Inferior parietal cortex (tissue), 1 donor: ENCODE data around the gene RNF112.
"Not testable (repeated sequence)": the region's sequence is repeated elsewhere in the genome, so short reads cannot be mapped to it uniquely, and the experiment has no call there.

Experiments
- DNase-seq: peaks from one replicate; pipeline ENCODE4 v3.0.0-alpha.2; 2016; ENCODE audit errors: extremely low spot score

RNF112 gene

GRCh38 chr17:19412984-19413383 is 2.0 kb downstream of the RNF112 start:
- DNase-seq: no peak

DNA sequence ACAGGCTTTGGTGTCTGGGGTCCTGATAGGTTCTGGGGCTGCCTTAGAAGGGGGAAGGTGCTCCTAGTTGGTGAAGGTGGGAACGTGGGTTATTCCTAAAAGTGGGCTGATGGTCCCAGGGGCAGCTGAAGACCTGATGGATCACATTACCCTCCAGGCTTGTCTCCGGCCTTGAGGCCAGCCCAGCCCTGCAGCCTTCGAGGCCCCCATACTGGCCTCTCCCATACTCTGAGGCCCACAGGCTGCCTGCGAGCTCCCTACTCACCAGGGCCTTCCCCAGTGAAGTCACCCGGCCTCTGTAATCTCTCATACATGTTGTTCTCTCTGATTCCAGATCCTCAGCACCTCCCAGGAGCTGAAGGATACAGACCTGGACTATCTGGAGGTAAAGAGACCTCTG is 2.7 kb downstream of the RNF112 start:
- DNase-seq: no peak

- no peak for DNase-seq
Measured at GRCh38 chr17:19414396-19415280, 3.6 kb downstream of the RNF112 start.

GRCh38 chr17:19415311-19415710 is 4.3 kb downstream of the RNF112 start:
- no peak for DNase-seq

DNA sequence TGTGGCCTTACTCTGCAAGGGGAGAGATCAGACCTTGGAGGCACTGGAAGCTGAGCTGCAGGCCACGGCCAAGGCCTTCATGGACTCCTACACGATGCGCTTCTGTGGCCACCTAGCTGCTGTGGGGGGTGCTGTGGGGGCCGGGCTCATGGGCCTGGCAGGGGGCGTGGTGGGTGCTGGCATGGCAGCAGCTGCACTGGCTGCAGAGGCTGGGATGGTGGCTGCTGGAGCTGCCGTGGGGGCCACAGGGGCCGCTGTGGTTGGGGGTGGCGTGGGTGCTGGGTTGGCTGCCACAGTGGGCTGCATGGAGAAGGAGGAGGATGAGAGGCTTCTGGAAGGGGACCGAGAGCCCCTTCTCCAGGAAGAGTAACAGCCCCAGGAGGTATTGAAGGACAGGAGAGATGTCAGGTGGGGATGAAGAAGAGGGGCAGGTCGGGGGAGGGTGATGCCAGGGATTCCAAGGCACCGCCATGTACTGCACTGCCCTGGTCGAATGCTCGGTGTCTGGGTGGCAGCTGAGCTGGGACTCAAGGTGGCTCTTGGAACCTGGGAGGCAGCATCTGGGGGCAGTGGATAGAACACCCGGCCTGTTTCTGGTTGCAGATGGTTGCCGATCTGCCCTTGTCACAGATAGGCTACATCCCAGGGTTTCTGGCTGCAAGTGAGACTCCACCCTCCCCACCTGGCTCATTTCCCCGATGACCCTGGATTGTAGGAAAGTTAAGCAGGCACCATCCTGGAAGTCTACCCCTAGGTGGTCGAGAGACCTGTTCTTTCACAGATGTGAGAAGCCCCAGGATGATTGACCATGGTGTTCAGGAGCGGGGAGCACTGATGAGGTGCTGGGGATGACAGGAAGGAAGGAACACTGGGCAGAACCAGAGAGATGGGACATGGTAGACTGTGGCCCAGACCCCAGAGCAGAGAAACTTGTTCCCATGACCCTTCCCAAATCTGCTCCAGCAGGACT is 5.1 kb downstream of the RNF112 start:
- no peak for DNase-seq

DNA sequence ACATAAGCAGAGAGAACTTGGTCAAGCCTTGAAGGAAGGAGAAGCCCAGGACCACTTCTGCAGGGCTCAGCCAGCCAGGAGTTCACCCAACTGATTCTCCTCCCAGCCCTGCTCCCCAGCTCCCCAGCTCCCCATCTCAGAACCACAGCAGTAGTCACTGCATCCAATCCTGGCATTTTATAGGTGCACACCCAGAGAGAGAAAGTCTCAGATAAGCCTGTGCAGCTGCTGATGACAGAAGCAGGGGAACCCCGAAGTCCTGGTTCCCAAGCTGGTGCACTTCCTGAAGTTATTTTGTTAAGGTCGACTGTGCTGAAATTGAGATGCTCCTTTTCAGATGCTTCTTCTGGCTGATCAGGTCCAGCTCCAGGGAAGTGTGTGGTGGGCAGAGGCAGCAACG is 6.6 kb downstream of the RNF112 start:
- no peak for DNase-seq

DNA sequence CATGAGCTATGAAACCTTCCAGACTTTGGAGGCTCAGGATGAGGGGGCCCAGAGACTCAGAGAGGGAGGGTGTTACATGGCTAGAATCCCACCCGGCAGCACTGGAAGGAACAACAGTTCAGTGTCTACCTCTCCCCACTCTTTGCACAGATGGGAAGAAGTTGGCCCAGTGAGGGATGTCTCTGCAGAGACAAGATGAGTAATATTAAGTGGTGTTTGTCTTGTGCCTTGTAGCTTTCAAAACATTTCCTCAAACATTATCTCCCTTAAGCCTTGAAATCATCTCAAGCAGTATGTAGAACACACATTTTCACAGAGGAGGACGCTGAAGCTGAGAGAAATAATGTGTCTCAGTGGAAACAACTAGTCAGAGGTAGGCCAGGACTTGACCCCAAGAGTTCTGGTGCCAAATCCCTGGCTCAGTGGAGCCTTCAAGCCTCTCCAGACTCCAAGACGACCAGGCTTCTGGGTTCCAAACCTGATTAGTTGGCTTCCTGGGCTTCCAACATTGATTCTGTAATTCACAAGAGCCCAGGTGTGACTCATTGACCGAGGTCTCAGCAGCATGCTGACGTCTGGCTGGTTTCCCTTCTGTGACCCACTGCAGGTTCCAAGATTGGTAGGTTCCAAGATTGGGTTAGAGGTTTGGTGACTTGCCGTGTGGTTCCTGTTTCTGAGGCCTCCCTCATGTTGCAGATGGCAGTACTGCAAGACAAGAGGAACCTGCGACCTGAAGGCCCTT is 7.4 kb downstream of the RNF112 start:
- no peak for DNase-seq

GRCh38 chr17:19421219-19421618 is 10.2 kb downstream of the RNF112 start:
- no peak for DNase-seq

DNA sequence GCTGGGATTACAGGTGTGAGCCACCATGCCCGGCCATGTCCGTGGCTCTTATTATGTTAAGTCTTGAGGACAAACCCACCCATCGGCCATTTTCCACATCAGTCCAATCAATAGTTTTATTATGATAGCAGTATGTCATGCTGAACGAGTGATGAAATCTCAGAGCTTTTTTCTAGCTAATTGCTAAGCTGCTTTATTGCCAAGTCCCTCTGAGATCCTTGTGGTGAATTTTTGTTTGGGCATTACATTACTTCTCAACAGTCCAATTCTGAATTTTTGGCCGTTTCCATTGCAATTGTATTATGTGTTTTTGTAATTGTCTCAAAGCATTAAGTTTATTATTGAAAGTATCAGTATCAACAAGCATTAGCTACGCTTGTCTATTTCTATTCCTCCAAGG is 10.9 kb downstream of the RNF112 start:
- DNase-seq: no peak

DNA sequence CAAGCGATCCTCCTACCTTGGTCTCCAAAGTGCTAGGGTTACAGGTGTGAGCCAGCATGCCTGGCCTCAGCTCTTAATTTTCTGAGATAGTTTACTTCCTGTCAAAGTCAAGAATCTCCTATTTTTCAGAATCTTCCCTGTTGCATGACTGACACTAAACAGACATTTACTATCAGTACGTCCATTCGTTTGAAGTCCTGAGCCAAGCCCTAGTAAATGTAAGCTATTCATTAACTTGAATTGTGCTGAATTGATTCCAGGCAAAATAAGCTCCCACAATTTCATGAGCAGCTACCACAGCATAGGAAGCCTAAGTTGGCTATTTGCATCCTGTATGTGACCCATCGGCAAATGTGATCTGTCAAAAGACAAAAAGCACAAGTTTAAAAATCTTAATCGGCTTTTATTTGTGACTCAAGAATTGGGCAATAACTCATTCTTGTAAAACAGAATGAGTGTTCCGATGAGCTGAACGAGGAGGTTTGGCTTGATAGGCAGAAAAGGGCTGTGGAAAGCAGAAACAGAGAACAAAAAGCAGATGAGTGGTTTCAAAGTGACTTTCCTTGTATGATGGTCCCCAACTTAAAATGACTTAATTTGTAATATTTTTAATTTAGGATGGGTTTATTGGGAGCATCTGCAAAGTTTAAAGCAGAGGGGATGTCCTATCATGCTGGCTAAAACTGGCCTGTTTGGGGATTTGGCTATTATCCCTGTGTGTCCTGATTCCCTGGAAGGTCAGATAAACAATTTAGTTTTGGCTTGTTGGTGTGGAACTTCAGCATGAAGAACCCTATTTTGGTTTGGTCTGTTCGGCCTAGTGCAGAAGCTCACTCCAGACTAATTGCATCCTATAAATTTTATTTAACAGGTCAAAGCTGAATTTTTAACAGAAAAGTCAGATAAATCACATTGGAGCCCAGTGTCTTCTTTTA is 14.2 kb downstream of the RNF112 start:
- DNase-seq: no peak

DNA sequence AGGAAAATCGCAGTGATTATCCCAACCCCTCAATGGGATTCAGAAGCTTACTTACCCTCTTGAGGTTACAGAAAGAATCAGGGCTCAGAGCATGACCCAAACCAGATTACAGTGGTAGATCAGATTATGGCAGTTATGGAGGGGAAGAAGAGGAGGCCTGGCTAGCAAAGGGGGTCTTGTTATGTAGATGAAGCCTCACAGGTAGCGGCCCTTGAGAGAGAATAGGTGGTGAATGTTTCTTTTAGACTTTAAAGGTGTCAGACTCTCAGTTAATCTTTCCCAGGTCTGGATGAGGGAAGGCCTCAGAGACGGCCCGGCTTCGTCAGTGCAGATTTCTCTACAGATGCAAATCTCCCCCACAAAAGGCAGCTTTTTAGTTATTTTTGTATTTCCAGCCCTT is 15.6 kb downstream of the RNF112 start:
- no peak for DNase-seq

DNA sequence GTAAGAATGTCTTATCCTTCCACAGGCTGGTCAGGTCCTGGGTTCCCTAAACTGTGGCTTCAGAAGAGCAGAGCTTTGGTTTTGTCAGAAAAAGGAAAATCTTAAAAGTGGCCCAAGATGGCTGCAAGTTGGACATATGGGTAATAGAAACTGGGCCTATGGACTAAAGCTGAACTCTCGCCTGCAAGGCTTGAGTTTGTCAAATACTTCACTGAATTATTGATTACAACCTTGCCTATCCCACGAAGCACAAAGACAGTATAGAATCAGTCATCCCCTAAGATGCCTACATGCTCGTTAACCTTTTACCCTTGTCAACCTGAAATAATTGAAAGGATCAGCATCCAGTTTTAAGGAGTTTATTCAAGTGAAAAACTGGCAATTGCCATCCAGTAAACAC is 20.7 kb downstream of the RNF112 start:
- DNase-seq: no peak

DNA sequence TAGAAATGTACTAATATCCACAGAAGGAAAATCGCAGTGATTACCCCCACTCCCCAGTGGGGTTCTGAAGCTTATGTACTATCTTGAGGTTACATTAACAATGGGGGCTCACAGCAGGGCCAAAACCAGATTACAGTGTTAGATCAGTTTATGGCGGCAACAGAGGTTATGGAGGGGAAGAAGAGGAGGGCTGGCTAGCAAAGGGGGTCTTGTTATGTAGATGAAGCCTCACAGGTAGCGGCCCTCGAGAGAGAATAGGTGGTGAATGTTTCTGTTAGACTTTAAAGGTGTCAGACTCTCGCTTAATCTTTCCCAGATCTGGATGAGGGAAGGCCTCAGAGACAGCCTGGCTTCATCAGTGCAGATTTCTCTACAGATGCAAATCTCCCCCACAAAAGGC is 22.2 kb downstream of the RNF112 start:
- DNase-seq: no peak

GRCh38 chr17:19433727-19434340 is 22.8 kb downstream of the RNF112 start:
- no peak for DNase-seq

- DNase-seq: no peak
Measured at GRCh38 chr17:19440421-19440820, 29.4 kb downstream of the RNF112 start.

DNA sequence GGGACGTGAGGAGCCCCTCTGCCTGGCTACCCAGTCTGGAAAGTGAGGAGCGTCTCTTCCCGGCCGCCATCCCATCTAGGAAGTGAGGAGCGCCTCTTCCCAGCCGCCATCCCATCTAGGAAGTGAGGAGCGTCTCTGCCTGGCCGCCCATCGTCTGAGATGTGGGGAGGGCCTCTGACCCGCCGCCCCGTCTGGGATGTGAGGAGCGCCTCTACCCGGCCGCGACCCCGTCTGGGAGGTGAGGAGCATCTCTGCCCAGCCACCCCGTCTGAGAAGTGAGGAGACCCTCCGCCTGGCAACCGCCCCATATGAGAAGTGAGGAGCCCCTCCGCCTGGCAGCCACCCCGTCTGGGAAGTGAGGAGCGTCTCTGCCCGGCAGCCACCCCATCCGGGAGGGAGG is 30.3 kb downstream of the RNF112 start:
- not testable (repeated sequence) for DNase-seq

DNA sequence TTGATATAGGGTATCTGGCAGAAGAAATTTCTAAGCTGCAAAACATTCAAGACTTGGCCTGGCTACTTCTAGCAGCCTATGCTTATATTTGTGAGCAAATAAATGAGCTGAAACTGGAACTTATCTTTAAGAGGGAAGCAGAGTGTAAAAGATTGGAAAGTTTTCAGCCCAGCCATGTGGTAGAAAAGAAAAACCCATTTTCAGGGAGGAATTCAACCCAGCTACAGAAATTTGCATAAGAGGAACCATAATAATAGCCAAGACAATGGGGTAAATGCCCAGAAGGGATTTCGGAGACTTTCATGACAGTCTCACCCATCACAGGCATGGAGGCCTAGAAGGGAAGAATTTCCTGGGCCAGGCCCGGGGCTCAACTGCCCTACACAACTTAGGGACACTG is 31.7 kb downstream of the RNF112 start:
- no peak for DNase-seq

DNA sequence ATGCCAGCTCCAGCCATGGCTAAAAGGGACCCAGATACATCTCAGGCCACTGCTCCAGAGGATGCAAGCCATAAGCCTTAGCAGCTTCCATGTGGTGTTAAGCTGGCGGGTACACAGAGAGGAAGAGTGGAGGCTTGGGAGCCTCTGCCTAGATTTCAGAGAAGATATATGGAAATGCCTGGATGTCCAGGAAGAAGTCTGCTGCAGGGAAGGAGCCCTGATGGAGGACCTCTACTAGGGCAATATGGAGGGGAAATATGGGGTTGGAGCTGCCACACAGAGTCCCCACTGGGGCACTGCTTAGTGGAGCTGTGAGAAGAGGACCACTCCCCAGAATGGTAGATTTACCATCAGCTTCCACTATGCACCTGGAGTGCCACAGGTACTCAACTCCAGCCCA is 32.1 kb downstream of the RNF112 start:
- DNase-seq: no peak

- no peak for DNase-seq
Measured at GRCh38 chr17:19445105-19445504, 34.1 kb downstream of the RNF112 start.

DNA sequence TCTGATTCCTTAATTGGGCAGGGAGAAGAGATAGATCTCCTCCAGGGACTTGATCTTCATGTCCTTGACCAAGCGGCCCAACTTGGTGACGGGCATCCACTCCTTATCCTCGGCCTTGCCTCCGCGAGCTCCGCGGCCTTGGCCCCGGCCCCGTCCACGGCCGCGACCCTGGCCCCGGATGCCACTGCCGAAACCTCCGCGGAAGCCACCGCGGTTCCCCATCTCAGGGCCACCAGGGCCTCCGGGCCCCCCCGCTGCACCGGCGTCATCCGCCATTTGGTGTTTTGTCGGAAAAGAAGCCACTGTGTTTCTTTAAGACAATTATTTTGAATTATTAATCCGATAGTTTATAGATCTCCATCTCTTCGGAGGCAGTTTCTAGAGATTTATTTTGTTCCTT is 35.5 kb downstream of the RNF112 start:
- not testable (repeated sequence) for DNase-seq
